Measurements from ENCODE around the gene SCARF2.

SCARF2 gene

DNA sequence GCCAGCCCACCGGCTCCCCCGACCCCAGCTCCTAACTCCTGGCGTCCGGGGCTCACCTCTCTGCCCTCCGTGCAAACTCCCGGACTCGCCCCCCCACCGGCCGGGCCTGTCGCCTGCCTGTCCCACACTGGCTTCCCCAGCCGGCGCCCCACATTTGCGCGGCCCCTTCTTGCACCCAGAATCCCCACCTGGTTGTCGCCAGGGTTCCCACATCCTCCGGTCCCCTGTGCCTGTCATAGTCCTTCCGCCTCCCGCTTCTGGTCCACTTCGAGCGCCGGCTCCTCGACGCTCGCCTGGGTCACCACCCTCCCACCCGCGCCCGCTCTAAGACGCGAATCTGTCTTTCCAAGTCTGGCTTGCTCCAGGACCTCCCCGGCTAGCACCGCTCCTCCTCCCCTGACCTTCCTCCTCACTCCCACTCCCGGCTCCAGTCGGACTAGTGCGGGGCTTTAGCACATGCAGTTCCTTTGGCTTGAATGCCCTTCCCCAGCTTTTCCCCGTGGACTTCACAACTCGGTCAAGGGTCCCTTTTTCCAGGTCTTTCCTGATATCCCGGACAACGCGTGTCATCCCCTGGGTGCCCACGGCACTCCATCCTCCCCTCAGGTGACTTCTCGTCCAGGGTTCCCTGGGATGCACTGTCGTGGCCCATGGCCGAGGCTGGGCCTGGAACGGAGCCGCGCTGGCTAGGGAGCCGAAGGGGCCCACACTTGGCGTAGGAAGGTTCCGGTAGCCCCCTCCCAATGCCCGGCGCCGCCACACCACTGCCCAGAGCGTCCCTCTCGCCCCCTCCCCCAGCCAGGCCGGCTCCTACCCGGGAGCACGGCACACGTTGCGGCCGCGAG, 635 bp downstream of the SCARF2 start:
- Histone ChIP-seq H3K4me3 (ENCODE audit: low read length) (peak overlapping the region; percentile 96), H3K9me3 (ENCODE audit: control insufficient read depth, low read length) (no peaks in the 10 kb centered on the region), H3K27me3 (replicated peaks; ENCODE audit: control insufficient read depth, insufficient read depth, low read length) (no peaks in the 10 kb centered on the region), H3K4me1 (ENCODE audit: control insufficient read depth, insufficient read depth, low read length) (peaks cover 30% of the 10 kb centered on the region), H3K9ac (ENCODE audit: low read length) (peak overlapping the region; percentile 90), H3K36me3 (ENCODE audit: control insufficient read depth, insufficient read depth, low read length, severe bottlenecking) (no peaks in the 10 kb centered on the region)
- DNase-seq (ENCODE audit: low read depth), result peak; percentile 56

DNA sequence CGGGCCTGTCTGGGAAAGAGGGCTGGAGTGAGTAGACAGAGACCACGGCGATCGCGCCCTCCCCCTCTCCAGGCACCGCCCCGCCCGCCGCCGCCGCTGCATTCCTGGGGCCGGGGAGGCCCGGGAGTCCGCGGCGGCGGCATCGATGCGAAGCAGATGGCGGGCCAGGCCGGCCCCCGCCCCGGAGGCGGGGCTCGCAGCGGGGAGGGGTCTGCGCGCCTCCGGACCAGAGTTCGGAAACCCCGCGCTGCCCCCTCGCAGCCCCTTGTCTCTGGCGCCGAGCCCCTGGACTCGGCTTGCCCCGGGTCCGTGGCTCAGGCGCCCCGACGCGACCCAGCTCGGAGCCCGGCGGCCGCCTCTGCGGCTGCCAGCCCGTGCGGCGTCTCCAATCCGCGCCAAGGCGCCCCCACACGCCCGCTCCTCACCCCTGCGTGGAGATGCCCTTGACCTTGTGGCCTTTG, 1.3 kb downstream of the SCARF2 start:
- no peaks in the 10 kb centered on the region for H3K36me3 ChIP-seq (ENCODE audit: control insufficient read depth, insufficient read depth, low read length, severe bottlenecking)
- peak overlapping the region; percentile 96 for H3K4me3 ChIP-seq (ENCODE audit: low read length)
- DNase-seq (ENCODE audit: low read depth), result peak; percentile 86
- no peaks in the 10 kb centered on the region for H3K27me3 ChIP-seq (replicated peaks; ENCODE audit: control insufficient read depth, insufficient read depth, low read length)
- peak overlapping the region; percentile 90 for H3K9ac ChIP-seq (ENCODE audit: low read length)
- H3K4me1 ChIP-seq (ENCODE audit: control insufficient read depth, insufficient read depth, low read length), result peaks cover 23% of the 10 kb centered on the region
- no peaks in the 10 kb centered on the region for H3K9me3 ChIP-seq (ENCODE audit: control insufficient read depth, low read length)

DNA sequence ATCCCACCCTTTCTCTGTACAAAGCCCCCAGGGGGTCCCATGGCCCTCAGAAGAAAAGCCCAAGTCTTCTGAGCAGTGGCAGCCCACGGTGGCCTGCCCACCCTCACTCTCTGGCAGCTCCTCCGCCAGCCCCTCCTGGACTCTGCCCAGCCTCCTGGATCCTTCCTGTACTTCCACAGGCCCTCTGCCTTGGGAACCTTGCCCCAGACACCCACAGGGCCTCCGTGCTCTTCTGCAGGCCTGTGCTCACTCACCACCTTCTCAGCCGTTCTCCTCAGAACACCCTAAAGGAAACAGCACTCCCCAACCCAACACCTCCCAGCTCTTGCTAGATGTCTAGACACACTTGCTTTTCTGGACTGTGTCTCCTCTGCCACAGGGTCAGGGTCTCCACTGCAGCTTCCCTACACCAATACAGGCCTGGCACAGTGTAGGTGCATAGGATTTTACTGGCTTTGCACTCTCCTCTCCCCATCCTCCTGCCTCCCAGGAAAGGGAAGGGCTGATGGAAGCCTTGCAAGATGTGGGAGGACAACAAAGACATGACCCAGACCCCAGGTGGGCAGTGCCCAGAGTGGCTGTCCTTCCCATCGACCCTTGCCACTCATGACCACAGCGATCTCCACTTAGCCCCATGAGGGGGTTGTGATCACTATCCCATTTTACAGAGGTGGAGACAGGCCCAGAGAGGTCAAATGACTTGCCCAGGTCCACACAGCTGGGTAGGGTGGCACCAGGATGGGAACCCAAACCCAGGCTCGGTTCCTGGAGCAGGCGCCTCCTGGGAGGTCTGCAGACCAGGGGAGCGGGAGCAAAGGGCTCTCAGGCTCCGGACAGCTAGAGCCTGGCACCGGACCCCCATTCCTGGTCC, 2.0 kb downstream of the SCARF2 start:
- H3K9me3 ChIP-seq (ENCODE audit: control insufficient read depth, low read length), result no peaks in the 10 kb centered on the region
- no peaks in the 10 kb centered on the region for H3K27me3 ChIP-seq (replicated peaks; ENCODE audit: control insufficient read depth, insufficient read depth, low read length)
- peaks cover 20% of the 10 kb centered on the region for H3K4me1 ChIP-seq (ENCODE audit: control insufficient read depth, insufficient read depth, low read length)
- DNase-seq (ENCODE audit: low read depth), result peak; percentile 32
- H3K9ac ChIP-seq (ENCODE audit: low read length), result peak overlapping the region; percentile 90
- H3K4me3 ChIP-seq (ENCODE audit: low read length), result peak overlapping the region; percentile 96
- H3K36me3 ChIP-seq (ENCODE audit: control insufficient read depth, insufficient read depth, low read length, severe bottlenecking), result no peaks in the 10 kb centered on the region

DNA sequence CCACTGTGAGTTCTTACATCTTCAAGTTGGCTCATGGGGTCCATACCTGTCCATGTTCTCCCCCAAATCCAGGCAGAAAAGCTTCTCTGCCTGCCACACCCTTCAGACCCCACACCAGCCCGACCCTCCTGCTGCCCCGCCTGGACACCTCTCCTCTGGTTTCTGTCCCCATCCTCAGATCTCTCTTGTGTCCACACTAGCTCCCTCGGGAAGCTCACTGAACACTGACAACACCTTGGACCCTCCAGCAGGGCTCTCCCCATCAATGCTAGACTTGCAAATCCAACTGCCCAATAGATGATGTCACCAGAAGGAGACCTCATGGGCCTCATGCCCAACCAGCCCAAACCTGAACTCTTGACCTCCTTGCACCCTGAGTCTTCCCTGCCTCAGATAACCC, 2.9 kb downstream of the SCARF2 start:
- Histone ChIP-seq H3K36me3 (ENCODE audit: control insufficient read depth, insufficient read depth, low read length, severe bottlenecking) (no peaks in the 10 kb centered on the region), H3K4me3 (ENCODE audit: low read length) (no peak overlapping the region), H3K27me3 (replicated peaks; ENCODE audit: control insufficient read depth, insufficient read depth, low read length) (no peaks in the 10 kb centered on the region), H3K9me3 (ENCODE audit: control insufficient read depth, low read length) (no peaks in the 10 kb centered on the region), H3K4me1 (ENCODE audit: control insufficient read depth, insufficient read depth, low read length) (peaks cover 20% of the 10 kb centered on the region), H3K9ac (ENCODE audit: low read length) (no peak overlapping the region)
- DNase-seq (ENCODE audit: low read depth), result no peak

DNA sequence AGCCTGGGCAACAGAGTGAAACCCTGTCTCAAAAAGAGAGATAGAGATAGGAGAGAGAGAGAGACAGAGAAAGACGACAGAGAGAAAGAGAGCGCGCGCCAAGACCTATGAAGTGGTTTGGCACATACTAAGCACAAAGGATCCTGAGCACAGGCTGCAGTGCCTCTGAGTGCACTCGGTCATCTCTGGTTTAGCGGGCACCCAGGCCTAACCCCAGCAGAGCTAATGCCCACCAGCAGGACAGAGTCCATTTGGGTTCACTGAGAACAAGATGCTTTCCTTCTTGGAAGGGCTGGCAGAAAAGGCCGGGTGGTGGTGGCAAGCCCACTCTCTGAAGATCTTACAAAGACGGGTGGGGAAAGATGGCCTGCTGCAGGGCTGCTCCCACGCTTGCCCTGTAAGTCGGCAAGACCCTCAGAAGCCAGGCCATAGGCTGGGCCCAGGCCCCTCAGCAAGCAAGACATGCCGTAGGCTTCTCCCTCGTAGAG, 3.3 kb downstream of the SCARF2 start:
- no peak overlapping the region for H3K9ac ChIP-seq (ENCODE audit: low read length)
- no peak for DNase-seq (ENCODE audit: low read depth)
- no peak overlapping the region for H3K4me3 ChIP-seq (ENCODE audit: low read length)
- H3K27me3 ChIP-seq (replicated peaks; ENCODE audit: control insufficient read depth, insufficient read depth, low read length), result no peaks in the 10 kb centered on the region
- peaks cover 18% of the 10 kb centered on the region for H3K4me1 ChIP-seq (ENCODE audit: control insufficient read depth, insufficient read depth, low read length)
- no peaks in the 10 kb centered on the region for H3K9me3 ChIP-seq (ENCODE audit: control insufficient read depth, low read length)
- no peaks in the 10 kb centered on the region for H3K36me3 ChIP-seq (ENCODE audit: control insufficient read depth, insufficient read depth, low read length, severe bottlenecking)

DNA sequence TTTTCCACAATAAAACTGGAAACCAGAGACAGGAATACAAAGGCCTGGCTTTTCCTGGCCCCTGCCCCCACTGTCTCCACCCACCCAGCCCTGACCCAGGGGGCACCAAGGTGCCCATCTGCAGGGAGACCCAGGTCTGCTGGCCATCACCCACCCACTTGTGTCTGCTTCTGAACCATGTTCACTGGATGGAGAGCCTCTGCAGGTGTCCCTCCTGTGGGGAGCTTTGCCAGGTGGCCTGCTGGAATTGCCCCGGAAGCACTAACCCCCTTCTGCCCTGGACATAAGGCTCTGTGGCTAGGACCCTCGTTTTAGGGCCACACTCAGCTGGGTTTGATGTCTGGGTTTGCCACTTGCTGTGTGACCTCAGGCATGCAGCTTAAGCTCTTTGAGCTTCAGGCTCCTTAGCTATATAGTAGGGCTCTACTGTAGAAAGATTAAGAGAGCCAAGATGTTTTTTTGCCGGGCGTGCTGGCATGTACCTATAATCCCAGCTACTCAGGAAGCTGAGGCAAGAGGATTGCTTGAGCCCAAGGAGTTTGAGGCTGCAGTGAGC, 3.9 kb downstream of the SCARF2 start:
- no peaks in the 10 kb centered on the region for H3K27me3 ChIP-seq (replicated peaks; ENCODE audit: control insufficient read depth, insufficient read depth, low read length)
- H3K36me3 ChIP-seq (ENCODE audit: control insufficient read depth, insufficient read depth, low read length, severe bottlenecking), result peaks cover 3% of the 10 kb centered on the region
- no peak overlapping the region for H3K4me3 ChIP-seq (ENCODE audit: low read length)
- H3K9ac ChIP-seq (ENCODE audit: low read length), result no peak overlapping the region
- peaks cover 12% of the 10 kb centered on the region for H3K4me1 ChIP-seq (ENCODE audit: control insufficient read depth, insufficient read depth, low read length)
- no peaks in the 10 kb centered on the region for H3K9me3 ChIP-seq (ENCODE audit: control insufficient read depth, low read length)
- DNase-seq (ENCODE audit: low read depth), result no peak

DNA sequence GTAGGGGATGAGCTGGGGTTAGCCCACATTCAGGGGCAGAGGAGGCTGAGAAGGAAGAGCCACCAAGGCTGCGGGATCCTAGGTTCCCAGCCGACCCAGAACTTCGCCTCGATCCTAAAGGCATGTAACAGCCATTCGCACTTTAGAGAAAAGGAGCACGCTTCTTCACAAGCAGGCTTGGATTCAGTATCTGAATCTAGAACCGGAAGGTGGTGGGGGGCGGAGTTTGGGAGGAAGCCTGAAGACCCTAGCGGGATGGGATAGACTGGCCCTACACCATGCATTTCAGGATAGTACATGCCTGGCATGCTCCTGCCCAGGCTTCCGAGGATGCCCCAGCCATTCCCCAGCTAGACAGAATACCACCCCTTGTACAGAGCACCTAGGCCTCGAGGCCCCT, 4.4 kb downstream of the SCARF2 start:
- peaks cover 8% of the 10 kb centered on the region for H3K4me1 ChIP-seq (ENCODE audit: control insufficient read depth, insufficient read depth, low read length)
- H3K36me3 ChIP-seq (ENCODE audit: control insufficient read depth, insufficient read depth, low read length, severe bottlenecking), result peaks cover 7% of the 10 kb centered on the region
- H3K4me3 ChIP-seq (ENCODE audit: low read length), result no peak overlapping the region
- no peaks in the 10 kb centered on the region for H3K27me3 ChIP-seq (replicated peaks; ENCODE audit: control insufficient read depth, insufficient read depth, low read length)
- no peak overlapping the region for H3K9ac ChIP-seq (ENCODE audit: low read length)
- H3K9me3 ChIP-seq (ENCODE audit: control insufficient read depth, low read length), result no peaks in the 10 kb centered on the region
- no peak for DNase-seq (ENCODE audit: low read depth)

DNA sequence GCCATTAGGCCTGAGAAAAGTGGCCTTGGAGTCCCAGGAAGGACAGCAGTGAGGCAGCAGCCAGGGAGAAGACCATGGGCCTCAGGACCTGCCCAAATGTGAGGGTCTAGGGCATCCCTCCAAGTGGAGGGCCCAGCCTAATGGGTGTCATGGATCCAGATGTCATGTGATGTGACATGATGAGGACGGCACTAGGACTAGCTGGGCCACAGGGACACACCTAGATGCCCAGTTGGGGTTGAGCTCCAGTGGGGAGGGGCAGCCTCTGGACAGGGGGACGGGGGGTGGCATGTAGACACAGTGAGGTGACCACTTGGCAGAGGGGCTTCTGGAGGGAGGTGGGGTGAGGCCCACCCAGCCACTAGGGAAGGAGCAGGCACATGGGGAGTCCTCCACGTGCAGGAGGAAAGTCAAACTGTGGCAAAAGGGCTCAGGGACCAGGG, 5.4 kb downstream of the SCARF2 start:
- Histone ChIP-seq H3K27me3 (replicated peaks; ENCODE audit: control insufficient read depth, insufficient read depth, low read length) (no peaks in the 10 kb centered on the region), H3K36me3 (ENCODE audit: control insufficient read depth, insufficient read depth, low read length, severe bottlenecking) (peaks cover 13% of the 10 kb centered on the region), H3K9ac (ENCODE audit: low read length) (no peak overlapping the region), H3K4me3 (ENCODE audit: low read length) (no peak overlapping the region), H3K9me3 (ENCODE audit: control insufficient read depth, low read length) (no peaks in the 10 kb centered on the region), H3K4me1 (ENCODE audit: control insufficient read depth, insufficient read depth, low read length) (peaks cover 6% of the 10 kb centered on the region)
- no peak for DNase-seq (ENCODE audit: low read depth)

DNA sequence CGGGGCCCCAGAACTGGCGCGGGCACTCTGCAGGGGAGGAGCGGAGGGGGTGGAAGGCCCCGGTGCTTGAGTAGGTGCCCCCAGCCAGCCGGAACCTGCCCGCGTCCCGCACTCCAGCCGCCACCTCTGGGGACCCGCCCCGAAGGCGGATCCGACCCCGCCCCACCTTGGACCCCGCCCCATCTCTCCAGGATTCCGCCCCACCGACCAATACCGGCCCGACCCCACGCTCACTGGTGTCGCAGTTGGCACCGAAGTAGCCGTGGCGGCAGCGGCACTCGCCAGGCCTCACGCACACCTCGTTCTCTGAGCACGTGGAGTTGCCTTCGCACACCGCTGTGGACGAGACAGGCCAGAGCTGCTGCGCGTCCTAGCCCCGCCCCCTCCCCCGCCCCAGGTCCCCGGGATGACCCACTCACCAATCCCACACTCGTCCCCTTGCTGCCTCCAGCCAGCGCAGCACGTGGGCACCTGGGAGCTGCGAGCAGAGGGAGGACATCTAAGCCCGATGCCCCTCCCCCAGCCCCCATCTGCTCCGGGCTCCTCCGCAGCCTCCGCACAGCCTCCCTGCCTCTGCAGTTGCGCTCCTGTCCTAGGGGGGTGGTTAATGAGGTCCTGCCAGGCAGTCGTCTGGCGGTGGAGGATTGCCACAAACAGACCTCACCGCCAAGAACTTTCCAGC, 6.0 kb downstream of the SCARF2 start:
- no peak overlapping the region for H3K9ac ChIP-seq (ENCODE audit: low read length)

DNA sequence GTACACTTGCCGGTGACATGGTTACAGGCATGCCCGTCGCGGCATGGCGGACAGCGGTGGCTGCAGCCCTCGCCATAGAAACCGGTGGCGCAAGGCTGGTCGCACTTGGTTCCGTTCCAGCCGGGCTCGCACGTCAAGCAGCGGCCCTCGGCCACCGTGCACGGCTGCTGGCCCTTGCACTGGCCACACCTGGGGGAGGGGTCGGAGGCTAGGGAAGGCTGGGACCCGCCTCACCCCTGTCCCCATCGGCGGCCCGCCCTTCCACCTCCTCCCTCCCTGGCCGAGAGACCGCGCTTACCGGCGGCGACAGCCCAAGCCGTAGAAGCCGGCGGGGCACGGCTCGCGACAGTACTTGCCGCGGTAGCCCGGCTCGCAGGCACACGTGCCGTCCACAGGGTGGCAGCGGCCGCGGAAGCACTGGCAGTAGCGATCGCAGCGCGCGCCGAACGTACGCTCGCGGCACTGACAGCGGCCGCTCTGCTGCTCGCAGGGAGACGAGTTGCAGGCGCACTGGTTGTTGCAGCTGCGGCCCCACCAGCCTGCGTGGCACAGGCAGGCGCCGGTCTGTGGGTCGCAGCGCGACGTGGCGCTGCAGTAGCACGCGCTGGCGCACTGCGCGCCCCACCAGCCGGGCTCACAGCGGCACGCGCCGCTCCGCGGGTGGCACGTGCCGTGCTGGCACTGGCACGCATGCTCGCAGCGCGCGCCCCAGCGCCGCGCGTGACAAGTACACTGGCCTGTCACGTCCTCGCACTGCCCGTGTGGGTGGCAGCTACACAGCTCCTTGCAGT, 6.7 kb downstream of the SCARF2 start:
- Histone ChIP-seq H3K4me3 (ENCODE audit: low read length) (no peak overlapping the region), H3K4me1 (ENCODE audit: control insufficient read depth, insufficient read depth, low read length) (peaks cover 6% of the 10 kb centered on the region), H3K9me3 (ENCODE audit: control insufficient read depth, low read length) (no peaks in the 10 kb centered on the region), H3K27me3 (replicated peaks; ENCODE audit: control insufficient read depth, insufficient read depth, low read length) (no peaks in the 10 kb centered on the region), H3K9ac (ENCODE audit: low read length) (no peak overlapping the region), H3K36me3 (ENCODE audit: control insufficient read depth, insufficient read depth, low read length, severe bottlenecking) (peaks cover 18% of the 10 kb centered on the region)
- no peak for DNase-seq (ENCODE audit: low read depth)

More for the DNA sequence above, 6.0 kb downstream of the SCARF2 start:
- Histone ChIP-seq H3K27me3 (replicated peaks; ENCODE audit: control insufficient read depth, insufficient read depth, low read length) (no peaks in the 10 kb centered on the region), H3K9me3 (ENCODE audit: control insufficient read depth, low read length) (no peaks in the 10 kb centered on the region), H3K4me3 (ENCODE audit: low read length) (no peak overlapping the region), H3K36me3 (ENCODE audit: control insufficient read depth, insufficient read depth, low read length, severe bottlenecking) (peaks cover 18% of the 10 kb centered on the region), H3K4me1 (ENCODE audit: control insufficient read depth, insufficient read depth, low read length) (peaks cover 6% of the 10 kb centered on the region)
- DNase-seq (ENCODE audit: low read depth), result no peak
